VCaP (cell line): Measurements from ENCODE around the gene NCOR1.
A peak's percentile ranks its signal among the peaks of the same experiment; 100 is the strongest.
"Not testable (repeated sequence)": the region's sequence is repeated elsewhere in the genome, so short reads cannot be mapped to it uniquely, and the experiment has no call there.

Experiments
- H3K27ac ChIP-seq: fragments of 450-650 bp; 2 replicates; pipeline ENCODE4 v1.5.1; 2017
- CTCF ChIP-seq: fragments of 450-650 bp; conservative IDR thresholded peaks from 2 replicates; pipeline ENCODE4 v1.5.1; 2017; ENCODE audit warnings: mild to moderate bottlenecking, moderate library complexity

NCOR1 gene

GRCh38 chr17:16074423-16074822, 140.9 kb downstream of the NCOR1 start:
- no peak overlapping the region for H3K27ac ChIP-seq
- TF ChIP-seq CTCF, result no peak

GRCh38 chr17:16073845-16074244, 141.5 kb downstream of the NCOR1 start:
- no peak overlapping the region for H3K27ac ChIP-seq
- no peak for TF ChIP-seq CTCF

GRCh38 chr17:16072031-16072430, 143.3 kb downstream of the NCOR1 start:
- H3K27ac ChIP-seq, result no peak overlapping the region
- TF ChIP-seq CTCF, result no peak

- no peak overlapping the region for H3K27ac ChIP-seq
- no peak for TF ChIP-seq CTCF
Observed at GRCh38 chr17:16068323-16068722, 147.0 kb downstream of the NCOR1 start.

- H3K27ac ChIP-seq, result no peak overlapping the region
- no peak for TF ChIP-seq CTCF
Observed at GRCh38 chr17:16066125-16066524, 149.2 kb downstream of the NCOR1 start.

- H3K27ac ChIP-seq, result no peak overlapping the region; the same call in 1 of the 2 replicates
- no peak for TF ChIP-seq CTCF
Observed at GRCh38 chr17:16061631-16062030, 153.7 kb downstream of the NCOR1 start.

- not testable (repeated sequence) for H3K27ac ChIP-seq
Observed at GRCh38 chr17:16055139-16055538, 160.2 kb downstream of the NCOR1 start.

- H3K27ac ChIP-seq, result peak overlapping the region; percentile 31
- TF ChIP-seq CTCF, result no peak
Observed at GRCh38 chr17:16052486-16052885, 162.8 kb downstream of the NCOR1 start.
